MCF 10A (cell line): ENCODE measurements around the gene ARMC7. TPM values are rescaled to one million over a fixed set of nuclear protein-coding genes. Genes with fewer than 3 reads are reported as not detected.

ENCODE experiments used
- BruUV-seq: library from RNA; stranded (reverse); fragments of 400-500 nt; replicated peaks from 2 replicates; lab custom pipeline; 2021; lab: Mats Ljungman, UMichigan
- CTCF ChIA-PET: fragments of 300-600 bp; sonication (Branson Sonifier 250); formaldehyde crosslinking; extraction: SDS; loops from one replicate; lab custom pipeline; 2021; ENCODE audit warnings: antibody characterized with exemption, inconsistent platforms; lab: Yijun Ruan, JAX
- POLR2A ChIA-PET: fragments of 300-600, 350-650 bp; sonication (Branson Sonifier 250); formaldehyde crosslinking; extraction: SDS; loops from one replicate; lab custom pipeline; 2020; ENCODE audit warnings: antibody characterized with exemption, inconsistent platforms; lab: Yijun Ruan, JAX
- DNase-seq: peaks from one replicate; pipeline ENCODE4 v3.0.0-alpha.2; 2018; ENCODE audit not compliant: unreplicated experiment
- H3K27ac Mint-ChIP-seq: one replicate; pipeline ENCODE4 v1.8.0; 2022; ENCODE audit warnings: mild to moderate bottlenecking, low read depth, mixed read lengths; ENCODE audit not compliant: unreplicated experiment
- H3K27me3 Mint-ChIP-seq: one replicate; pipeline ENCODE4 v1.8.0; 2022; ENCODE audit warnings: mixed read lengths; ENCODE audit not compliant: insufficient read depth, unreplicated experiment
- H3K36me3 Mint-ChIP-seq: one replicate; pipeline ENCODE4 v1.8.0; 2022; ENCODE audit warnings: mild to moderate bottlenecking, moderate library complexity, mixed read lengths; ENCODE audit not compliant: insufficient read depth, unreplicated experiment
- H3K4me1 Mint-ChIP-seq: one replicate; pipeline ENCODE4 v1.8.0; 2022; ENCODE audit warnings: mixed read lengths; ENCODE audit not compliant: insufficient read depth, unreplicated experiment
- H3K4me3 Mint-ChIP-seq: one replicate; pipeline ENCODE4 v1.8.0; 2022; ENCODE audit warnings: mild to moderate bottlenecking, moderate library complexity, mixed read lengths; ENCODE audit not compliant: unreplicated experiment
- H3K9me3 Mint-ChIP-seq: one replicate; pipeline ENCODE4 v1.8.0; 2022; ENCODE audit warnings: mixed read lengths; ENCODE audit not compliant: unreplicated experiment
- CTCF ChIP-seq: fragments of 200-600 bp; IDR thresholded peaks from one replicate; pipeline ENCODE4 v1.8.0; 2022; ENCODE audit warnings: antibody characterized with exemption, mild to moderate bottlenecking; ENCODE audit not compliant: unreplicated experiment
- intact Hi-C: fragments of 100-400 bp; cut with micrococcal nuclease; formaldehyde crosslinking; loops from 2 replicates; pipeline ENCODE4 v1.14.1; 2022
- total RNA-seq: library from RNA; stranded (reverse); gene quantifications from 2 replicates; pipeline ENCODE4 v1.2.3, GENCODE V29; 2022

ARMC7 gene
- total RNA-seq, 1 experiment from 2014 or later, result 9.3 TPM

GRCh38 chr17:75098861-75099260 is 10.9 kb upstream of the ARMC7 start:
- Mint-ChIP-seq H3K27me3 (no peaks in the 10 kb centered on the region), H3K4me1 (peaks cover 10% of the 10 kb centered on the region), H3K9me3 (no peaks in the 10 kb centered on the region), H3K36me3 (peaks cover 45% of the 10 kb centered on the region), H3K27ac (no peak overlapping the region), H3K4me3 (no peak overlapping the region)
- DNase-seq, result no peak
- intact Hi-C loops, result no loop called here
- ChIA-PET POLR2A (interaction anchor here (1.4 kb wide), 1 partner anchor 11 kb away, joined by 8 read pairs; the partner anchor contains the start of gene ARMC7), CTCF (interaction anchor here (0.8 to 3.6 kb wide), 4 partner anchors 15 to 39 kb away, joined by 3 to 14 read pairs (median 5); no protein-coding TSS in a partner anchor)
- no peak for TF ChIP-seq CTCF
- no TSS peak for BruUV-seq

GRCh38 chr17:75099881-75100595 is 9.7 kb upstream of the ARMC7 start:
- DNase-seq, result no peak
- TF ChIP-seq CTCF, result no peak
- Mint-ChIP-seq H3K36me3 (peaks cover 53% of the 10 kb centered on the region), H3K27ac (no peak overlapping the region), H3K4me3 (no peak overlapping the region), H3K9me3 (no peaks in the 10 kb centered on the region), H3K27me3 (no peaks in the 10 kb centered on the region), H3K4me1 (peaks cover 5% of the 10 kb centered on the region)
- intact Hi-C loops, result no loop called here
- BruUV-seq, result no TSS peak
- ChIA-PET POLR2A (interaction anchor here (1.4 kb wide), 1 partner anchor 10 kb away, joined by 8 read pairs; the partner anchor contains the start of gene ARMC7), CTCF (interaction anchor here (0.6 to 3.6 kb wide), 2 partner anchors 12 to 14 kb away, joined by 6 to 14 read pairs; no protein-coding TSS in a partner anchor)

- Mint-ChIP-seq H3K36me3 (peaks cover 55% of the 10 kb centered on the region), H3K9me3 (no peaks in the 10 kb centered on the region), H3K27ac (no peak overlapping the region), H3K27me3 (no peaks in the 10 kb centered on the region), H3K4me3 (no peak overlapping the region), H3K4me1 (no peaks in the 10 kb centered on the region)
- POLR2A ChIA-PET, result interaction anchor here (0.8 to 1.2 kb wide), 2 partner anchors 23 to 52 kb away, joined by 3 read pairs; partner anchors contain the start of gene JPT1
- TF ChIP-seq CTCF, result no peak
- intact Hi-C loops, result no loop called here
- no TSS peak for BruUV-seq
- no peak for DNase-seq
- CTCF ChIA-PET, result interaction anchor here (0.6 to 6.0 kb wide), 2 partner anchors 32 to 107 kb away, joined by 4 to 48 read pairs; no protein-coding TSS in a partner anchor
These were observed 7.4 kb upstream of the ARMC7 start for GRCh38 chr17:75102385-75102821.
